T follicular helper cell (primary cell): Measurements from ENCODE around the gene ACBD7.

Experiments used
- DNase-seq: peaks from one replicate; pipeline ENCODE4 v3.0.0-alpha.2; 2020; ENCODE audit warnings: low read depth

Gene ACBD7

DNA sequence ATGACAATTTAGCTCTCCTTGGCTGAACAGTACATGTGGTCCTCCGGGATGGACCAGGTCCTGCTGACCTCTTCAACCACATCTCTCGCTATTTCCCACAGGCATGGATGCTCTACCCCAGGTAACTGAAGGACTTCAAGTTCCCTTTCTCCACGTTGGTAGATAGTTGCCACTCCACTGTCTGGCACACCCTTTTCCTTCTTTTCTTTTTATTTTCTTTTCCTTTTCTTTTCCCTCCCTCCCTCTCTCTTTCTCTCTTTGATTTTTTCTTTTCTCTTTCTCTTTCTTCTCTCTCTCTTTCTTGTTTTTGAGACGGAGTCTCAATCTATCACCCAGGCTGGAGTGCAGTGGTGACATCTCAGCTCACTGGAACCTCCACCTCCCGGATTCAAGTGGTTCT lies 2.8 kb upstream of the ACBD7 start:
- no peak for DNase-seq

DNA sequence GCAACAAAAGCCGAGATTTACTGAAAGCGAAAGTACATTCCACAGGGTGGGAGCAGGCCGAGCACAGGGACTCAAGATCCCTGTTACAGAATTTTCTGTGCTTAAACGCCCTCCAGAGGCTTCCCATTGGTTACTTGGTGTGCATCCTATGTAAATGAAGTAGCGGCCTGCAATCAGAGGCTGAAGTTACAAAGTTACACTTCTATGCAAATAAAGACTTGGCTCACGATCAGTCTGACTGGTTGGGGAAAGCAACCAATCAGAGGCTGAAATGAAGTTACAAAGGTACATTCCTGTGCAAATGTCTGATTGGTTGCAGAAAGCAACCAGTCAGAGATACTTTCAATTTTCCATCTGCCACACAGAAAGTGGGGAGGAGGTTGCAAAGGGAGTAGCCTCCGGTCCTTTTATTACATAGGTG lies 4.1 kb downstream of the ACBD7 start:
- no peak for DNase-seq

DNA sequence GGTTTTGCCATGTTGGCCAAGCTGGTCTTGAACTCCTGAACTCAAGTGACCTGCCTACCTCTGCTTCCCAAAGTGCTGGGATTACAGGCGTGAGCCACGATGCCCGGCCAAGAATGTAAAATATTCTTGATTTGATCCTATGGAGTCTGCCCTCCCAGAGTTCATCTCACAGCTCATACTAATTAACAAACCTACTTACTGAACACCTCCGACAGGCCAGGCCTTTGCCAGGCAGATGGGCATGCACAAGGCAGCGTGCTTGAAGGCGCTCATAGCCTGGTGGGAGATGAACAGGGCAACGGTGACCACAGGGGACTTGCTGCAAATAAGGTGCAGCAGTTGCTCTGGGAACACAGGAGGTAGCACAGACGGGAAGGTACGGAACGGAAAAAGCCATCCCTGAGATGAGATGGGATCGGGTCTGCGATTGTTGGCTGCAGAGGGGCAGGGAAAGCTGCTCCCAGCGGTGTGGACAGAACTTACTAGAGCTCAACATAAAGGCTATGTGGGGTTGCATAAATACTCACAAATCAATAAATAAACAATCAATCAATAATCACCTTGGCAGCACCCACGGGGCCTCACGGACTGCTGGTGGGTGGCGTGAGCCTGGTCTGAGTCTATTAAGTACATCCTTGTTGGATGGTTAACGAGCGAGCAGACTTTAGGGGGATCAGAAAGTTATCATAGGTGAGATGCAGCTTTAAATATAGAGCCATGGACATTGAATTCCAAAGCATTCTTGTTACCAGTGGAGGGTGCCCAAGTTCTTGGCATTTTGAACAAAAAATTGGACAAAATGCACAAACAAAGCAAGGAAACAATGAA lies 4.7 kb downstream of the ACBD7 start:
- no peak for DNase-seq

DNA sequence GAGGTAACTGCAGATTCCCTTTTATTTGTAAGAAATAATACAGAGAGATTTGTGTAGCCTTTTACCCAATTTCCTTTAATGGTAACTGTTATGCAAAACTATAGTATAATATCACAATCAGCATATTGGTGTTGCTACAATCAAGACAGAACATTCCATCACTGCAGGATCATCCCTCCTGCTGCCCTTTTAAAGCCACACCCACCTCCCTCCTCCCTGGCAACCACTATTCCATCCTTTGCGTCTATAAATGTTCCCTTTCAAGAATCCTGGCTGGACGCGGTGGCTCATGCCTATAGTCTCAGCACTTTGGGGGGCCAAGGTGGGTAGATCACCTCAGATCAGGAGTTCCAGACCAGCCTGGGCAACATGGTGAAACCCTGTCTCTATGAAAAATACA lies 13.2 kb downstream of the ACBD7 start:
- no peak for DNase-seq

DNA sequence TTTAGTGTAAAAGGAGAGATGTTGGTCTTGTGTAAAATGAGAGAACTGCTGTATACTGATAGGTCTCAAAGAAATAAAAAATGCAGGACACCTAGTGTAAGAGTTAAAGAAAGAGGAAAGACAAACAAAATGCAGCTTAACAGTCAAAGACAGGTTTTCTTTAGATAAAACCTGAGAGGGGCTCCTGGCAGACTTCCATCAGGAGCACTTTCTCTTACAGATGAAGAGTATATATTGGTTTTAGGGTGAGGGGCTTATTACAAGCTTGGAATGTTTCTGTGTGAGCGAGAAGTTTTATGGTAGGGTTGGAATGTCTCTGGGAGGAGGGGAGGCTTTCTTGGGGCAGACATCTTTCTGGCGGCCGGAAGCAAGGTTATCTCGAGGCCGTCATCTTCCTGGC lies 16.2 kb downstream of the ACBD7 start:
- no peak for DNase-seq

DNA sequence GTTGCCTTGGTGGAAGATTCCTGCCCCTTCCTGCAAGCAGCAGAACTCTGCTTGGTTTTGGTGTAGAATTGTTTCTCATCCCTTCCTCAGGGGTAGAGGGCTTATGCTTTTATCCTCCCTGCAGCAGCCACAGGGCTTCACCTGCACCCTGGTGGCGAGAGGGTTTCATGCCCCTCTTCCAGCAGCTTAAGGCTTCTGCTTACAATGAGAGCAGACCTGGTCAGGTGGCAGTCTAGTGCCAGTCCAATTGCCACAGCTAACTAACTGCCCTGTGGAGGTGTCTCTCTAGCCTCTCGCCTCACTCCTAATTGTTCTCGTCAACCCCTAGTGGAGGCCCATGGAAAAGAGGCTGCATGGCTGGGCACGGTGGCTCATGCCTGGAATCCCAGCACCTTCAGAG lies 19.3 kb downstream of the ACBD7 start:
- DNase-seq, result no peak

DNA sequence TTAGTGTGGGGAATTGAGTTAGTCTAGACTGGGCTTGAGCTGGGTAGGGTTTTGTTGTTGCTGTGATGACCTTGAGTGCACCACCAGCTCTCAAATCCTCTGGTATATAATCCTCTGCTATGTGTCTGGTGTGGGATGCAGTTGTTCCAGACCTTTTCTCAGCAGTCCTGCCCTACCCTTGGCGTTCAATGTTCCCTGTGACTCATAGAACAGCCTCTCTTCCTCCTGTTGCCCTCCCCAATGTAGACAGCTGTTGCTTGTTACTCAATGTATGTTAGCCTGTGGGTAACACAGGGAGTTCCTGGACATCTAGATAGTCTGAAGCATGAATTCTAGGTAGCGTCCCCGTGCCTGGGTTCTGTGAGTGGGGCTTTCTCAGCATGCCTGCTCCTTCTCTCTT lies 19.8 kb downstream of the ACBD7 start:
- DNase-seq, result no peak

DNA sequence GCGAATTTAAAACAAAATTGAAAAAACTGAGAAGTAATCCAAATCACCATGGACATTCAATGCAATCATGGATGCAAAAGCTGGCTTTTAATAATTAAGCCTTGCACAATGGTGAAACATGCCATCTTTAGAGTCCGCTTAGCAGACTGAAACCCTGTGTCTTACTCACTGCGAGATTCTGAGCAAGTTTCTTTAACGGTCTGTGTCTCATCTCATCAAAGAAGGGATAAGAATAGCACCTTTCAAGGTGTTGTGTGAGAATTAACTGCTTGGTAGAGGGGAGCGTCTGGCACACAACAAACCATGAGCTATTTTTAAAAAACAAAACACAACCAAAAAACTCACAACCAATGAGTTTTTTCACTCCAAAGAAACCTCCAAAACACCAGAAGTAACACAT lies 21.4 kb downstream of the ACBD7 start:
- DNase-seq, result no peak

DNA sequence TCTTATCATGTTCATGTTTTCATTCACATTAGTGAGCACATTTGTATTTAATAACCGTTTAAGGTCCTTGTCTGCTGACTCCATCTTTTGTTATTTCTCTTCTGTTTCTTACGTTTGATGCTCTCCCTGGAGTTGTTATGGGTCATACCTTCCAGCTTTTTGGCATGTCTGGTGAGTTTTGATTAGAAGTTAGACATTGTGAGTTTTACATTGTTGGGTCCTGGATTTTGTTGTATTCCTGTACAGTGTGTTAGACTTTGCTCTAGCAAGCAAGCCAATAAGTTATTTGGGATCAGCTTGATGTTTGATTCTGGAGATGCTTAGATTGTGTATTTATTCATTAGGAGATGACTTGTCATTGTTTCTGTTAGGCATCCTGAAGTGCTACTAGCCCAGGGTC lies 27.9 kb downstream of the ACBD7 start:
- DNase-seq, result no peak

DNA sequence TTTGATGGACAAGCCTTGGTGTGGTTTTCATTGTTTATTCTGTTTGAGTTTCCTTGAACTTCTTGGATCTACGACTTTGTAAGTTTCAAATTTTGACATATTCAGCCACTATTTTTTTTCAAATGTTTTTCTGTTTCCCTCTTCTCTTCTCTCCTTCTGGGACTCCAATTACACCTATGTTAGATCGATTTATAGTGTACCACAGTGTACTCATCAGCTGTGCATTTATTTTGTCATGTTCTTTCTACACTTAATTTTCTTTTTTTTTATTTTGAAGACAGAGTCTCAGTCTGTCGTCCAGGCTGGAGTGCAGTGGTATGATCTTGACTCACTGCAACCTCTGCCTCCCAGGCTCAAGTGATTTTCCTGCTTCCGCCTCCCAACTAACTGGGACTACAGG lies 28.7 kb downstream of the ACBD7 start:
- no peak for DNase-seq

DNA sequence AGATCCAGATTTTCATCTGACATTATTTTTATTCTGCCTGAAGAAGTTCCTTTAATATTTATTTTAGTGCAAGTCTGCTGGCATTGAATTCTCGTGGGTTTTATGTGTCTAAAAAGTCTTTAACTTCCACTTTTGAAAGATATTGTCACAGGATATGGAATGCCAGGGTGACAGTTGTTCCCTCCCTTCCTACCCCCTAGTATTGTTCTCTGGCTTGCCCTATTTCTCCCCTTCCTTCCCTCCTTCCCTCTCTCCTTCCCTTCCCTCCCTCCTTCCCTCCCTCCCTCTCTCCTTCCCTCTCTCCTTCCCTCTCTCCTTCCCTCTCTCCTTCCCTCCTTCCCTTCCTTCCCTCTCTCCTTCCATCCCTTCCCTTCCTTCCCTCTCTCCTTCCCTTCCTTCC lies 29.9 kb downstream of the ACBD7 start:
- no peak for DNase-seq

DNA sequence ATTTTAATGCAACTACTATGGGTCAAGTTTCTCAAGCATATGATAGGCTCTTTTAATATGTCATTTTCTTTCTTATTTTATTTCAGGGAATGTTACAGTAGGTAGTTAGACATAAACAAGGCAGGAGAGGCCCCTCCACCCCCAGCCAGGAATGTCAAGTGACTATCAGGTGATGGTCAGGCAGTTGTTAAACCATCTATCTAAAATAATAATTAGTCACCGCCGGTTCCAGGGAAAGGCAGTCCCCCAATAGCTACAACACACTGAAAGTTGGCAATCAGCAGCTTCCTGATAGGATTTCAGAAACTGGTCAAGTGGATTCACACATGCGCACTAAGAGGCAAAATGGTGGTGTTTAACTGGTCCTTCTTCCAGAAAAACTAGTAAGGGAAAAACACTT lies 35.5 kb downstream of the ACBD7 start:
- no peak for DNase-seq

DNA sequence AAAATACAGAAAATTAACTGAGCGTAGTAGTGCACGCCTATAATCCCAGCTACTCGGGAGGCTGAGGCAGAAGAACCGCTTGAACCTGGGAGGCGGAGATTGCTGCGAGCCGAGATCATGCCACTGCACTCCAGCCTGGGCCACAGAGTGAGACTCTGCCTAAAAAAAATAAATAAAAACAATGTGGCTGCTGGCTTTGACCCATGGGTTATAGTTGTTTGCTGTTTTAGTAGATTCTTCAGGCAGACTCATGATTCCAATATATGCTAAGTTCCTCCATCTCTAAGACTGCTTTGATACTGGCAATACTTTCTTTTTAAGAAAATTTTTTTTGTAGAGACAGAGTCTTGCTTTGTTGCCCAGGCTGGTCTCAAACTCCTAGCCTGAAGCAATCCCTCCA lies 36.5 kb downstream of the ACBD7 start:
- no peak for DNase-seq

DNA sequence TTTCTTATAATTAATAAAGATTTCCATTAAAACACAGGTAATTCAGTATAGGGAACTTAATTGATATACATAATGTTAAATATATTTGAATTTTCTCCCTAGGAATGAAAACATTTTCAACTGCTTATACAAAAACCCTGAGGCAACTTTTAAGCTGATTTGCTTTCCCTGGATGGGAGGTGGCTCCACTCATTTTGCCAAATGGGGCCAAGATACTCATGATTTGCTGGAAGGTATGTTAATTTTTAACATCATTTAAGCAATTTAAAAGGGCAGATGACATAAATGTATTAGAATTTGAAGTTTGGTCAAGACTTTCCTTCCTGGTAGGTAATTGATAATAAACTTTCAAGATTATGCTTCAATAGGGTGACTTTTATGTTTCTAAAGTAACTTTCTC lies 39.0 kb downstream of the ACBD7 start:
- DNase-seq, result no peak

DNA sequence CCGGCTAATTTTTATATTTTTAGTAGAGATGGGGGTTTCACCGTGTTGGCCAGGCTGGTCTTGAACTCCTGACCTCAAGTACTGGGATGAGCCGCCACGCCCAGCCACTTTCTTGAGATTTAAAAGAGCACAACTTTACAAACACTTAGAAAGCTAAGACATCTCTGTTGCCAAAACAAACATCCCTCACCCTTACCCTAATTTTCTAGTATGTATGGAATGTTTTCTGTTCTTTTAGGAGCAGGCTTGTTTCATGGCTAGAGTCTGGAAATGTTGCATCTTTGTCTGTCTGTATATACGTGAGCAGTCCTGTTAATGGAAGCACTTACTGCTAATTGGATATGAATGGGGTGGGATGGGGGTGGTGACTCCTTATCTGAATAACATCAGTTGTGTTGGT lies 42.0 kb downstream of the ACBD7 start:
- no peak for DNase-seq

DNA sequence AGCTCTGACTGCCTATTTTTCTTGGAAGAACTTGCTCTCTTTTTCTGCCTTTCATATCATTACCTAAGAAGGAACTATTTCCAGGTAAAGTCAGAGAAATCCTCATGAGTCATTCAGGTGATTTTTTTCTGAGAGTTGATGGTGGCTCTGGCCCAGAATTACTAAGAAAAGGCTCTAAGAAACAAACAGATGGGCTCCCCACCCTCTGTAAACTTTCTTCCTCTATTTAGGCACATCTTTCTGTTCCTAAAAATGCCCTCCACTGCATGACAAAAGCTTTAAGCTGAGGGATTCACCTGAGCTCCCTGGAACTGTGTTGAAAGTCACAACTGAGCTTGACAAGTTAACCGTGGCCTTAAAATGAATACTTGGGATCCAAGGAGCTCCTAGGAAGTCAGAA lies 43.2 kb downstream of the ACBD7 start:
- DNase-seq, result no peak

DNA sequence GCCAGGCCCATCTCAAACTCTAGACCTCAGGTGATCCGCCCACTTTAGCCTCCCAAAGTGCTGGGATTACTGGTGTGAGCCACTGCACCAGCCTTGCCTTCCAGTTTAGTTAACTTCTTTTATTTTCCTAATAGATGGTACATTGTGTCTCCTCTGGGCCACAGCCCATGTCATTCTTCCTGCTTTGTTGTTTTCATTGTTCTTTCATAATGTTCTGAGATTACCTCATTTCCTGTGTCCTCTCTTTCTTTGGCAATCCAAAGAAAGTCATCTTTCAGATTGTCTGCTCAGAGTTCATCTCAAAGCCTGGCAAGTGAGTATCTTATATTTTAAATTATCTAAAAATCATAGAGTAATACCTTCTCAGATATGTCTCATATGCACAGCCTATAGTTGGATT lies 44.9 kb downstream of the ACBD7 start, which contains the start of gene OLAH:
Gene OLAH, plus strand, starts transcription at position 270 of the 400 bp plus-strand sequence. CDS start 3,346 bp downstream, outside the sequence.
- no peak for DNase-seq

DNA sequence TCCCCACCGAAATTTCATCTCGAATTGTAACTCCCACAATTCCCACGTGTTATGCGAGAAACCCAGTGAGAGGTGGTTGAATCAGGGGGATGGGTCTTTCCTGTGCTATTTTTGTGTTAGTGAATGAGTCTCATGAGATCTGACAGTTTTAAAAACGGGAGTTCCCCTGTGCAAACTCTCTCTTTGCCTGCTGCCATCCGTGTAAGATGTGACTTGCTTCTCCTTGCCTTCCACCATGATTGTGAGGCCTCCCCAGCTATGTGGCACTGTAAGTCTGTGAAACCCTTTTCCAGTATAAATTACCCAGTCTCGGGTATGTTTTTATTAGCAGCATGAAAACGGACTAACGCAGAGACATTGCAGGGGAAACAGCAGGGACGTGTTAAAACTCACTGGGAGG lies 50.2 kb downstream of the ACBD7 start:
- DNase-seq, result no peak

DNA sequence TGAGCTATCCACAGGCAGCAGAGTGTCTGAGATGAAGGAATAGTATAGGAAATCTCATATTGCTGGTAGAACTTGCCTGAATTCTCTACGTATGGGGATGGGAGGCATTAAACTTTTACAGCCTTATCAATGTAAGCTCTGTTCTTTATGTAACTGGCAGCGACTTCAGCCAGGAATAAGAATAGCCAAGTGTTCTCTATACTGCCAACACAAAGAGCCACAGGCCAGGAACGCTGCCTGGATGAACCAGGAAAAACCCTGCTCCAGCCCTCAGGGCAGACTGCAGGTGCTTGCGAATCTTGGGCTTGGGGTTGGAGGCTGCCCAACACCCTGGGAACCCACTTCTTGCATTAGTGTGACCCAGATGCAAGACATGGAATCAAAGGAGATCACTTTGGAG lies 50.9 kb downstream of the ACBD7 start:
- DNase-seq, result no peak

DNA sequence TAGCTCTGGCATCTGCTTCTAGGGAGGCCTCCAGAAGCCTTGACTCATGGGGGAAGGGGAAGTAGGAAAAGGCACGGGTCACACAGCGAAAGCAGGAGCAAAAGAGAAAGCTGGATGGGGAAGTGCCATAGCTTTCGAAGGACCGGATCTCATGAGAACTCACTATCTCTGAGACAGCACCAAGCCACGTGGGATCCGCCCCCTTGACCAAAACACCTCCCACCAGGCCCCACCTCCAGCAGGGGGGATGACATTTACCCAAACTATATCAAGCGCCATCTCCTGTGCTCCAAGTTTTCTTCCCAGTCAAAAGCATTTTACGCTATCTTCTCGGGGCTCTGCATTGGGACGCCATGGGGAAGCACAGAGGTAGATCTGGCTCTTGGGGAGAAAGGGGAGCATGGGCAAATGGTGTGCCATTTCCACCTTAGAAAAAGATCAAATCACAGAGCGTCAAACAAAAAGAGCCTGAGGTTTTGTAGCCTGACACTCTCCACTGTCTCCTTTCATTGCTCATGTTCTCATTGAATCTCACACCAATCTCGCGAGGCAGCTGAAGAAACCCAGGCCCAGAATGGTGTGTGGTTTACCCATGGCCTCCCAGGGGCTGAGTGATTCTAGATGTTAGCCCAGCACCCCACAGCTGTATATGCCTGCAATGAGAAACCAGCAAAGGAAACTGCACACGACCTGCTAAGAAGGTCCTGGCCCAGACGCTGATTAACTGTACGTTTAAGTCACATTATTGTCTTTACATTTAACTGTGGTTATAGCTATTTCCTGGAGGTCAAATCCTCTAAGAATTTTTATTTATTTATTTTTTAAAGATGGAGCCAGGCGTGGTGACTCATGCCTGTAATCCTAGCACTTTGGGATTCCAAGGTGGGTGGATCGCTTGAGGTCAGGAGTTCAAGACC lies 52.9 kb downstream of the ACBD7 start:
- DNase-seq, result no peak

DNA sequence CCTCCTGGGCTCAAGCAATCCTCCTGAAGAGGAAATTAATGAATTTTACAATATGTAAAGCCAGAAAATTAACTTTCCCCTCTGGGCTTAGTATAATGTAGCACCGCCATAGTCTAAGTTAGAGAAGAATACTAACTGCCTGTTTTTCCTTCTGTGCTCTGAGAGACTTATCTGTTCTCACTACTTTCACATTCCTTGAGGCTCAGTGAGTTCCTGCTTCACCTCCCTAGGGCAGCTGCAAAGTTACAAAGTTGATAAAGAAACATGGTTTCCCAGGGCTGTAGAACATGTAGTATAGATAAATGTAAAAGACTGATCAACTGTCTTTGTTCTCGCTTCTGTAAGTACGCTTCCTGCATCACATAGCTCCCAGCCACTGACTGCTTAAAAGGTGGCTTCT lies 60.8 kb downstream of the ACBD7 start:
- DNase-seq, result no peak
